Fibroblast of mammary gland (primary cell): Measurements from ENCODE around the gene ISM2.
"Not testable (repeated sequence)": the region's sequence is repeated elsewhere in the genome, so short reads cannot be mapped to it uniquely, and the experiment has no call there.

Source experiments
- DNase-seq: peaks from one replicate; pipeline ENCODE4 v3.0.0-alpha.2; 2010; ENCODE audit warnings: low read depth
- H3K4me3 ChIP-seq: 2 replicates; pipeline ENCODE4 v1.5.1; 2011; ENCODE audit warnings: low read depth, mild to moderate bottlenecking, low read length, moderate library complexity; ENCODE audit not compliant: control insufficient read depth
- CTCF ChIP-seq: conservative IDR thresholded peaks from 2 replicates; pipeline ENCODE4 v1.5.1; 2011; ENCODE audit warnings: low read depth, low read length, inconsistent platforms; ENCODE audit not compliant: control insufficient read depth, insufficient read depth

Gene ISM2

GRCh38 chr14:77541905-77542304 lies 43.3 kb upstream of the ISM2 start:
- H3K4me3 ChIP-seq = no peak overlapping the region
- no peak for DNase-seq
- TF ChIP-seq CTCF = no peak

- H3K4me3 ChIP-seq = not testable (repeated sequence)
Observed at GRCh38 chr14:77536951-77537350, 38.3 kb upstream of the ISM2 start.

GRCh38 chr14:77531071-77531470 lies 32.5 kb upstream of the ISM2 start:
- H3K4me3 ChIP-seq = no peak overlapping the region
- TF ChIP-seq CTCF = no peak
- no peak for DNase-seq

More at GRCh38 chr14:77536951-77537350, 38.3 kb upstream of the ISM2 start:
- not testable (repeated sequence) for DNase-seq

GRCh38 chr14:77529963-77530362 lies 31.3 kb upstream of the ISM2 start:
- H3K4me3 ChIP-seq = no peak overlapping the region
- no peak for TF ChIP-seq CTCF
- no peak for DNase-seq

- DNase-seq = no peak
- no peak overlapping the region for H3K4me3 ChIP-seq
- TF ChIP-seq CTCF = no peak
Observed at GRCh38 chr14:77529213-77529612, 30.6 kb upstream of the ISM2 start.

GRCh38 chr14:77528701-77529100 lies 30.1 kb upstream of the ISM2 start:
- DNase-seq, H3K4me3 ChIP-seq: not testable (repeated sequence)

GRCh38 chr14:77526266-77526665 lies 27.6 kb upstream of the ISM2 start:
- no peak for TF ChIP-seq CTCF
- no peak for DNase-seq
- no peak overlapping the region for H3K4me3 ChIP-seq

GRCh38 chr14:77524536-77524935 lies 25.9 kb upstream of the ISM2 start:
- no peak for TF ChIP-seq CTCF
- H3K4me3 ChIP-seq = no peak overlapping the region
- DNase-seq = no peak
